Measurements from ENCODE around the gene EEFSEC.

GRCh38 chr3:128274837-128275236 is 121.6 kb downstream of the EEFSEC start:
- TF ChIP-seq, protein P1, sequence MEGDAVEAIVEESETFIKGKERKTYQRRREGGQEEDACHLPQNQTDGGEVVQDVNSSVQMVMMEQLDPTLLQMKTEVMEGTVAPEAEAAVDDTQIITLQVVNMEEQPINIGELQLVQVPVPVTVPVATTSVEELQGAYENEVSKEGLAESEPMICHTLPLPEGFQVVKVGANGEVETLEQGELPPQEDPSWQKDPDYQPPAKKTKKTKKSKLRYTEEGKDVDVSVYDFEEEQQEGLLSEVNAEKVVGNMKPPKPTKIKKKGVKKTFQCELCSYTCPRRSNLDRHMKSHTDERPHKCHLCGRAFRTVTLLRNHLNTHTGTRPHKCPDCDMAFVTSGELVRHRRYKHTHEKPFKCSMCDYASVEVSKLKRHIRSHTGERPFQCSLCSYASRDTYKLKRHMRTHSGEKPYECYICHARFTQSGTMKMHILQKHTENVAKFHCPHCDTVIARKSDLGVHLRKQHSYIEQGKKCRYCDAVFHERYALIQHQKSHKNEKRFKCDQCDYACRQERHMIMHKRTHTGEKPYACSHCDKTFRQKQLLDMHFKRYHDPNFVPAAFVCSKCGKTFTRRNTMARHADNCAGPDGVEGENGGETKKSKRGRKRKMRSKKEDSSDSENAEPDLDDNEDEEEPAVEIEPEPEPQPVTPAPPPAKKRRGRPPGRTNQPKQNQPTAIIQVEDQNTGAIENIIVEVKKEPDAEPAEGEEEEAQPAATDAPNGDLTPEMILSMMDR (IDR thresholded peaks at IDR 0.05; ENCODE audit: low read depth, low read length): no peak
- no peak for TF ChIP-seq MAX (IDR thresholded peaks at IDR 0.05; ENCODE audit: low read depth, low read length)
- no peak for TF ChIP-seq POLR2A (IDR thresholded peaks at IDR 0.05; ENCODE audit: extremely low read depth, insufficient read length)

All from NB4 (cell line).